Bronchial epithelial cell (primary cell): Measurements from ENCODE around the gene SAFB. TPM values are rescaled to one million over a fixed set of nuclear protein-coding genes. Genes with fewer than 3 reads are reported as not detected.

Experiments used
- DNase-seq: peaks from one replicate; pipeline ENCODE4 v3.0.0-alpha.2; 2010; ENCODE audit warnings: low read depth
- FAIRE-seq: peaks from 2 replicates; lab custom pipeline; 2011; peaks lifted over from hg19 to GRCh38; lab: Jason Lieb, UNC
- H3K27me3 ChIP-seq: 2 replicates; pipeline ENCODE4 v1.5.1; 2011; ENCODE audit warnings: low read length; ENCODE audit not compliant: control insufficient read depth, insufficient read depth
- H3K36me3 ChIP-seq: 2 replicates; pipeline ENCODE4 v1.5.1; 2011; ENCODE audit warnings: low read length; ENCODE audit not compliant: control insufficient read depth, insufficient read depth
- H3K4me3 ChIP-seq: 2 replicates; pipeline ENCODE4 v1.5.1; 2011; ENCODE audit warnings: mild to moderate bottlenecking, low read depth, low read length, control low read depth
- total RNA-seq: library from RNA; depleted of rRNA; stranded (reverse); fragments of >200 nt; gene quantifications from 2 replicates; pipeline ENCODE4 v1.2.1, GENCODE V29; 2014
- TF ChIP-seq, protein P1 (sequence below): IDR thresholded peaks from 2 replicates; pipeline ENCODE4 v1.5.1; 2011; ENCODE audit warnings: mild to moderate bottlenecking, moderate library complexity, low read length, control low read depth, inconsistent platforms; ENCODE audit not compliant: insufficient read depth, severe bottlenecking

SAFB gene
- total RNA-seq, 1 donor from 2014 or later, result 44.0 TPM

DNA sequence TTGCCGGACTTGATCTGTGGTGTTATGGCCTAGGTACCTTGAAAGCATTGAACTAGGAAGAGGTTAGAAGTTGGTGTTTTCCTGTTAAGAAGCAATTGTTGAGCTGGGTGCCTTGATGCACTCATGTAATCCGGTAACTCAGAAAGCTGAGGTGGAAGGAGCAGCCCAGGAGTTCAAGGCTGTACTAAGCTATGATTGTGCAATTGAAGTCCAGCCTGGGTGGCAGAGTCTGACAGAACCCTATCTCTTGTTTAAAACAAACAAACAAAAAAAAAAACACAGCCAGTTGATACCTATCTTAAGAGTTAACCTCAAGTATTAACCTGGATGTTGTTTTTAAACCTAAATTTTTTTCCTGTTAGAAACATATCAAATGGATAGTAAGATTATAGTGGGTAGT, 19.3 kb downstream of the SAFB start:
- Histone ChIP-seq H3K4me3 (no peak overlapping the region), H3K36me3 (peaks cover 16% of the 10 kb centered on the region), H3K27me3 (no peaks in the 10 kb centered on the region)
- TF ChIP-seq, protein P1, sequence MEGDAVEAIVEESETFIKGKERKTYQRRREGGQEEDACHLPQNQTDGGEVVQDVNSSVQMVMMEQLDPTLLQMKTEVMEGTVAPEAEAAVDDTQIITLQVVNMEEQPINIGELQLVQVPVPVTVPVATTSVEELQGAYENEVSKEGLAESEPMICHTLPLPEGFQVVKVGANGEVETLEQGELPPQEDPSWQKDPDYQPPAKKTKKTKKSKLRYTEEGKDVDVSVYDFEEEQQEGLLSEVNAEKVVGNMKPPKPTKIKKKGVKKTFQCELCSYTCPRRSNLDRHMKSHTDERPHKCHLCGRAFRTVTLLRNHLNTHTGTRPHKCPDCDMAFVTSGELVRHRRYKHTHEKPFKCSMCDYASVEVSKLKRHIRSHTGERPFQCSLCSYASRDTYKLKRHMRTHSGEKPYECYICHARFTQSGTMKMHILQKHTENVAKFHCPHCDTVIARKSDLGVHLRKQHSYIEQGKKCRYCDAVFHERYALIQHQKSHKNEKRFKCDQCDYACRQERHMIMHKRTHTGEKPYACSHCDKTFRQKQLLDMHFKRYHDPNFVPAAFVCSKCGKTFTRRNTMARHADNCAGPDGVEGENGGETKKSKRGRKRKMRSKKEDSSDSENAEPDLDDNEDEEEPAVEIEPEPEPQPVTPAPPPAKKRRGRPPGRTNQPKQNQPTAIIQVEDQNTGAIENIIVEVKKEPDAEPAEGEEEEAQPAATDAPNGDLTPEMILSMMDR, result no peak
- DNase-seq (no peak), FAIRE-seq (no peak)

DNA sequence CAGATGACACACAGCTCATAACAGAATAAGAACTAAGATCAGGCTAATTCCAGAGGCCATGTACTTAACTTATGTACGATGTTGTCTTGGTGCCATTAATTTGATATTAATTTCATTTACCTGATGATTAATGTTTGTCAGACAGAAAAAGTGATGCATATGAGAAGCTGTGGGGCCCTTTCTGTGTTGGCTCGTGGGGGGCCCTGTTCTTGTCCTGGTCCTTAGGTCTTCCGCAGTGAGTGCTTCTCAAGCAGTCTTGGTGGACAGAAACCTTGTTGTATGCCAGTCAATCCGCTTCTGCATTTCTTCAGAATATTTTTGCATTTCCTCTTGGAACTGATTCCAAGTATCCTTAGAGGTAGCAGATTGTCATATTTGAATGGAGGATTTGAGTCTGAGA, 20.2 kb downstream of the SAFB start:
- TF ChIP-seq, protein P1, result no peak
- no peak overlapping the region for H3K4me3 ChIP-seq
- no peaks in the 10 kb centered on the region for H3K27me3 ChIP-seq
- FAIRE-seq, result no peak
- H3K36me3 ChIP-seq, result peaks cover 18% of the 10 kb centered on the region
- DNase-seq, result no peak

DNA sequence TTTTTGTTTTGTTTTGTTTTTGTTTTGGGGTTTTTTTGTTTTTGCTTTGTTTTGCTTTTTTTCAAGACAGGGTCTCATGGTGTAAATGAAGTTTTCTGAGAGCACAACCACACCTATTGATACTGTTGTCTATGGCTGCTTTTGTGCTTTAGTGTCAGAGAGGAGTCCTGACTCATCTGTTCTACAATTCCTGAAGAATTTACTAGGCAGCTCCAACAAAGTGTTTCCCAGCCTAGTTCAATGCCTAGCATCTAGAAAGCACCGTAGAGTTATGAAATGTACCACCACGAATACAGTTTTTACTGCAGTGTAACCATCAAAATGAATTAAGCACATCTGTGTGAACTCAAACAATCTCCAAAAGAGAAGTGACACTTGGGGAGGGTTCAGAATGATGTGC, 21.2 kb downstream of the SAFB start:
- DNase-seq (no peak), FAIRE-seq (no peak)
- TF ChIP-seq, protein P1, result no peak
- no peaks in the 10 kb centered on the region for H3K27me3 ChIP-seq
- peaks cover 21% of the 10 kb centered on the region for H3K36me3 ChIP-seq
- H3K4me3 ChIP-seq, result no peak overlapping the region

DNA sequence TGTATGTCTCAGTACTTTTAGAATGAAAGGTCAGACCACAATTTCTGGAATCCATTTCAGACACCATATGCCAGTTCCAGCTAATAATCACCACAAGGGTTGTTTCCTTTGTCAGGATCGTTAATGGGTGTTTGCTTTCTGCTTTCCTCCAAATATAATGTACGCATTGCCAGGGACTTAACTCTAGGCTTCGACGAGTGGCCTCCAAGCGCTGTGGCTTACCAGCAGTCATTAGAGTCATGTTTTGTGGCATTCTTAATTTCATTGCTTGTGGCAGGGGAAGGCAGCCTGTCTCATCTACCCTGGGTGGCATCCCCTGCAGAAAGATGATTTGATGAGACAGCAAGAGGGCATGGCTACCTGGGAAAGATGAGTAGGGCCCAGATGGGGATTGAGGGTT, 22.5 kb downstream of the SAFB start:
- TF ChIP-seq, protein P1, result no peak
- H3K4me3 ChIP-seq, result no peak overlapping the region
- no peak for FAIRE-seq
- no peaks in the 10 kb centered on the region for H3K27me3 ChIP-seq
- DNase-seq, result no peak
- H3K36me3 ChIP-seq, result peaks cover 26% of the 10 kb centered on the region

DNA sequence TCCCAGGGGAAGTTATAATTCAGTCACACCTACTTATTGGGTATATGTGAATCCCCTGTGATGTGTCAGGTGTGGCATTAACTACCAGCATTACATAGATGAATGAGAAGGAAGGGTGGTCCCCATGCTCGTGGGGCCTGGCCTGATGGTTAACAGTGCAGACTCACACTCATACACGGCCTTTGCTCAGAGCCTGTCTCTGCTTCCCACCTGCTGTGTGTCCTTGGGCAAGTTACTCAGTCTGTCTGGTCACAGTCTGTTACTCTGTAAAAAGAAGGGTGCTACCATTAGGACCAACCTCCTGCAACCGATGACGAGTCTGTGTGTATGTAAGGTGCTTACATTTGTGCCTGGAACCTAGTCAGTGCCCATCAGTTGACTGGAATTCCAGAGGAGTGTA, 23.8 kb downstream of the SAFB start:
- TF ChIP-seq, protein P1, result no peak
- Histone ChIP-seq H3K36me3 (peaks cover 34% of the 10 kb centered on the region), H3K4me3 (no peak overlapping the region), H3K27me3 (no peaks in the 10 kb centered on the region)
- FAIRE-seq (peak; percentile 23), DNase-seq (no peak)

DNA sequence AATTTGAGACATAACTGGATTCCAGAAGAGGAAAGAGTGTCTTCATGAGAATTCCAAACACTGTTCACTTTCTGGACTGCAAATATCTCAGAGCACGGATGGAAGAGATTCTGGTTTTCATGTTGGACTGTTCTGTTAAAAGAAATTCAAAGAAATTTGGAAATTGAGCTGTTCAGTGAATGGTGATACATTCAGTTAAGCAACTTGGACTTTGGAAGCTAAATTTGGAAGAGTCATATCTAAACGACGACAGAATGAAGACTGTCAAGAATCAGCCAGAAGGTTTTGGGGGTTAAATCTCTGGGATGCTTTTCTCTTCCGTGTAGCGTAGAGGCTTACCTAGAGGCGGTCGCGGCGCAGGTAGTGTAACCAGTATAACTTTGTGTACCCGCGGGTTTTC, 25.6 kb downstream of the SAFB start:
- DNase-seq (no peak), FAIRE-seq (no peak)
- Histone ChIP-seq H3K4me3 (no peak overlapping the region), H3K36me3 (peaks cover 39% of the 10 kb centered on the region), H3K27me3 (no peaks in the 10 kb centered on the region)
- TF ChIP-seq, protein P1, result no peak
